Right lobe of liver (tissue), 6 donors: Measurements from ENCODE around the gene OR7G3. TPM values are rescaled to one million over a fixed set of nuclear protein-coding genes. Genes with fewer than 3 reads are reported as not detected.

Experiments
- ATAC-seq, 4 donors: fragments of 200-7000 bp; cut with Tn5 transposase; one replicate each; pipeline ENCODE4 v1.9.1; 2020; ENCODE audit warnings: mild to moderate bottlenecking in 4 of 4, moderate library complexity in 4 of 4
- DNase-seq, 3 donors: peaks; one replicate each; pipeline ENCODE4 v3.0.0-alpha.2; 2020
- H3K27ac ChIP-seq, 3 donors: fragments of 200-600 bp; one replicate each; pipeline ENCODE4 v1.8.0; 2022
- H3K27me3 ChIP-seq, 2 donors: fragments of 200-600 bp; one replicate each; pipeline ENCODE4 v1.8.0; 2022
- H3K36me3 ChIP-seq, 4 donors: fragments of 200-600 bp; sonication (generic) in 1 of 4; one replicate each; pipeline versions ENCODE4 v1.5.1 to v1.8.0; 2017 to 2022; ENCODE audit warnings: control low read depth in 1 of 4
- H3K4me1 ChIP-seq, 4 donors: fragments of 200-600 bp; sonication (generic) in 1 of 4; one replicate each; pipeline versions ENCODE4 v1.5.1 to v1.8.0; 2017 to 2022; ENCODE audit warnings: control low read depth in 1 of 4
- H3K4me3 ChIP-seq, 3 donors: fragments of 200-600 bp; one replicate each; pipeline ENCODE4 v1.8.0; 2022
- H3K9me3 ChIP-seq, 4 donors: fragments of 200-600 bp; sonication (generic) in 1 of 4; one replicate each; pipeline versions ENCODE4 v1.5.1 to v1.8.0; 2017 to 2022; ENCODE audit warnings: control low read depth in 1 of 4
- POLR2A ChIP-seq: fragments of 450-650 bp; IDR thresholded peaks from one replicate; pipeline ENCODE4 v1.6.1; 2017; ENCODE audit warnings: antibody characterized with exemption, mild to moderate bottlenecking
- WGBS: methylation state at CpG from one replicate; pipeline ENCODE4 v1.1.6; 2018; ENCODE audit warnings: low coverage, low lambda C conversion rate; ENCODE audit not compliant: insufficient coverage; ENCODE audit errors: missing lambda C conversion rate; 5-methylcytosine and 5-hydroxymethylcytosine counted together
- intact Hi-C, 2 donors: fragments of 100-400 bp; cut with DNase I; formaldehyde crosslinking; loops; one replicate each; pipeline versions ENCODE4 v1.11.2 to v1.14.1; 2022
- total RNA-seq, 6 experiments: library from RNA; depleted of rRNA in 2 of 6; stranded (reverse); fragments of >200 nt in 2 of 6; fragmentation: NEBNext Ultra II Directional in 3 of 6; extraction: Animal tissue kit (Norgen Biotek cat#: 25700) in 3 of 6; gene quantifications; one replicate each; pipeline versions ENCODE4 v1.1.0 to v1.2.4, GENCODE V29; 2016 to 2023
- TF ChIP-seq, protein P1 (sequence below), 4 donors: fragments of 200-600 bp in 3 of 4; fragments of 450-650 bp in 1 of 4; IDR thresholded peaks; one replicate each; pipeline versions ENCODE4 v1.5.1 to v1.8.0; 2016 to 2022; ENCODE audit warnings: antibody characterized with exemption in 4 of 4, mild to moderate bottlenecking in 2 of 4
- donor health status: DM: no; HTN: yes; CAD: no.
- donor health status: DM: no; HTN: no; CAD: no.
- donor health status: DM: no; HTN: no; CAD: no.
- donor health status: DM: no; HTN: yes; CAD: no.
- donor health status: DM: no; HTN: yes; CAD: no.

The OR7G3 gene
- total RNA-seq, 6 experiments from 2014 or later, result not detected

DNA sequence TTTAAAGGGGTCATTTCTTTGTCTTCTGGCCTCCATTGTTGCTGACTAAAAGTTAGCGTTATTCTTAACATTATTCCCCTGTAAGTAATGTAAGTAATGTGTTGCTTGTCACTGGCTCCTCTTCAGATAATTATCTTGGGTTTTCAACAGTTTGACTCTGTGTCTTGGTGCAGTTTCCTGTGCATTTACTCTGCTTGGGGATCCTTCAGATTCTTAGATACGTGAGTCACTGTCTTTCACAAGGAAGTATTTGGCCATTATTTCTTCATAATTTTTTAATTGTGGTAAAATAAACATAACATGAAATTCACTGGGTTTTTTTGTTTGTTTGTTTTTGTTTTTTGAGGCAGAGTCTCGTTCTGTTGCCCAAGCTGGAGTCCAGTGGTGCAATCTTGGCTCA lies 38.5 kb upstream of the OR7G3 start:
- DNase-seq (no peak), ATAC-seq (no peak)
- peaks cover 0 to 8% (median 3%) of the 10 kb centered on the region in 4 donors for H3K9me3 ChIP-seq
- intact Hi-C loops, result no loop called here
- H3K27ac ChIP-seq, result no peak overlapping the region
- peaks cover 0 to 32% (median 20%) of the 10 kb centered on the region in 4 donors for H3K36me3 ChIP-seq
- H3K27me3 ChIP-seq, result no peaks in the 10 kb centered on the region
- H3K4me1 ChIP-seq, result no peaks in the 10 kb centered on the region
- no peak overlapping the region for H3K4me3 ChIP-seq
- 90% methylated on average over 3 of the region's 3 CpGs for WGBS
- no peak for TF ChIP-seq POLR2A
- TF ChIP-seq, protein P1, sequence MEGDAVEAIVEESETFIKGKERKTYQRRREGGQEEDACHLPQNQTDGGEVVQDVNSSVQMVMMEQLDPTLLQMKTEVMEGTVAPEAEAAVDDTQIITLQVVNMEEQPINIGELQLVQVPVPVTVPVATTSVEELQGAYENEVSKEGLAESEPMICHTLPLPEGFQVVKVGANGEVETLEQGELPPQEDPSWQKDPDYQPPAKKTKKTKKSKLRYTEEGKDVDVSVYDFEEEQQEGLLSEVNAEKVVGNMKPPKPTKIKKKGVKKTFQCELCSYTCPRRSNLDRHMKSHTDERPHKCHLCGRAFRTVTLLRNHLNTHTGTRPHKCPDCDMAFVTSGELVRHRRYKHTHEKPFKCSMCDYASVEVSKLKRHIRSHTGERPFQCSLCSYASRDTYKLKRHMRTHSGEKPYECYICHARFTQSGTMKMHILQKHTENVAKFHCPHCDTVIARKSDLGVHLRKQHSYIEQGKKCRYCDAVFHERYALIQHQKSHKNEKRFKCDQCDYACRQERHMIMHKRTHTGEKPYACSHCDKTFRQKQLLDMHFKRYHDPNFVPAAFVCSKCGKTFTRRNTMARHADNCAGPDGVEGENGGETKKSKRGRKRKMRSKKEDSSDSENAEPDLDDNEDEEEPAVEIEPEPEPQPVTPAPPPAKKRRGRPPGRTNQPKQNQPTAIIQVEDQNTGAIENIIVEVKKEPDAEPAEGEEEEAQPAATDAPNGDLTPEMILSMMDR (IDR thresholded peaks at IDR 0.05), result no peak

GRCh38 chr19:9161427-9161826 lies 34.7 kb upstream of the OR7G3 start:
- TF ChIP-seq POLR2A, result no peak
- Histone ChIP-seq H3K4me3 (no peak overlapping the region), H3K9me3 (peaks cover 0 to 8% (median 6%) of the 10 kb centered on the region in 4 donors), H3K27ac (no peak overlapping the region), H3K27me3 (no peaks in the 10 kb centered on the region), H3K4me1 (no peaks in the 10 kb centered on the region), H3K36me3 (peaks cover 0 to 68% (median 47%) of the 10 kb centered on the region in 4 donors)
- intact Hi-C loops, result no loop called here
- ATAC-seq (no peak), DNase-seq (no peak)
- 94% methylated on average over 5 of the region's 12 CpGs for WGBS

- no peaks in the 10 kb centered on the region for H3K4me1 ChIP-seq
- H3K27me3 ChIP-seq, result no peaks in the 10 kb centered on the region
- WGBS, result 100% methylated on average over 4 of the region's 13 CpGs
- ATAC-seq (no peak), DNase-seq (no peak)
- H3K36me3 ChIP-seq, result peaks cover 0 to 79% (median 51%) of the 10 kb centered on the region in 4 donors
- intact Hi-C loops, result no loop called here
- TF ChIP-seq POLR2A, result no peak
- TF ChIP-seq, protein P1 (IDR thresholded peaks at IDR 0.05), result no peak
- H3K9me3 ChIP-seq, result peaks cover 0 to 8% (median 6%) of the 10 kb centered on the region in 4 donors
- no peak overlapping the region for H3K27ac ChIP-seq
- no peak overlapping the region for H3K4me3 ChIP-seq
Measured at GRCh38 chr19:9159891-9160290, 33.1 kb upstream of the OR7G3 start.

DNA sequence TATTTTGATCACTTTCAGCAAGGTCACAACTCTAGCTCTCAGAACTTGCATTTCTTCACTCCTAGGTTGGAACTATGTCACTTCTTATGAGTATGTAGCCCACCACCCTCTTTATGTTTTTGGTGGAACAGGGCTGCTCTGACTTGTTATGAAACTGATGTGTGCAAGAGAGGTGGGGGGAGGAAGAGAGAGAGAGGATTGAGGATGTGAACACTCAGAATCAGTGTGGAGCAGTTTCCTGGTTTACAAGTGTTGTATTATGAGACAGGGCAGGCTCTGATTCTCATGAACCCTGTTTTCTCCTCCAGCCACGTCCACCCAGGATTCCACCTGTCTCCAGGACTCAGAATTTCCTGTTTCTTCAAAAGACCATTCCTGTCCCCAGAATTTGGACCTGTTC lies 29.6 kb upstream of the OR7G3 start:
- Histone ChIP-seq H3K27ac (no peak overlapping the region), H3K9me3 (peaks cover 0 to 12% (median 3%) of the 10 kb centered on the region in 4 donors), H3K4me3 (no peak overlapping the region), H3K27me3 (no peaks in the 10 kb centered on the region), H3K4me1 (no peaks in the 10 kb centered on the region), H3K36me3 (peaks cover 0 to 60% (median 41%) of the 10 kb centered on the region in 4 donors)
- ATAC-seq (no peak), DNase-seq (no peak)
- 88% methylated on average over 1 of the region's 1 CpG for WGBS
- TF ChIP-seq, protein P1 (IDR thresholded peaks at IDR 0.05), result no peak
- no peak for TF ChIP-seq POLR2A
- intact Hi-C loops, result no loop called here

- H3K4me1 ChIP-seq, result no peaks in the 10 kb centered on the region
- peaks cover 0 to 8% (median 3%) of the 10 kb centered on the region in 4 donors for H3K9me3 ChIP-seq
- H3K27ac ChIP-seq, result no peak overlapping the region
- TF ChIP-seq, protein P1 (IDR thresholded peaks at IDR 0.05), result no peak
- TF ChIP-seq POLR2A, result no peak
- peaks cover 0 to 53% (median 36%) of the 10 kb centered on the region in 4 donors for H3K36me3 ChIP-seq
- no peak overlapping the region for H3K4me3 ChIP-seq
- 100% methylated on average over 3 of the region's 4 CpGs for WGBS
- intact Hi-C loops, result no loop called here
- ATAC-seq (no peak), DNase-seq (no peak)
- no peaks in the 10 kb centered on the region for H3K27me3 ChIP-seq
Measured at GRCh38 chr19:9155591-9155990, 28.8 kb upstream of the OR7G3 start.
